Endothelial cell (in vitro differentiated cells): ENCODE results near the gene TRANK1. TPM values are rescaled to one million over a fixed set of nuclear protein-coding genes. Genes with fewer than 3 reads are reported as not detected.
"Not testable (repeated sequence)": the region's sequence is repeated elsewhere in the genome, so short reads cannot be mapped to it uniquely, and the experiment has no call there.

Experiments used
- DNase-seq: peaks from one replicate; pipeline ENCODE4 v3.0.0; 2021; ENCODE audit warnings: low spot score
- H3K27ac Mint-ChIP-seq: one replicate; pipeline ENCODE4 v1.8.0; 2021; ENCODE audit warnings: mixed read lengths, inconsistent platforms; ENCODE audit not compliant: unreplicated experiment
- H3K27me3 Mint-ChIP-seq: one replicate; pipeline ENCODE4 v1.8.0; 2021; ENCODE audit warnings: mild to moderate bottlenecking, moderate library complexity, mixed read lengths, inconsistent platforms; ENCODE audit not compliant: unreplicated experiment
- H3K36me3 Mint-ChIP-seq: one replicate; pipeline ENCODE4 v1.8.0; 2021; ENCODE audit warnings: mild to moderate bottlenecking, low read depth, mixed read lengths, inconsistent platforms; ENCODE audit not compliant: unreplicated experiment
- H3K4me1 Mint-ChIP-seq: one replicate; pipeline ENCODE4 v1.8.0; 2021; ENCODE audit warnings: mild to moderate bottlenecking, mixed read lengths, inconsistent platforms; ENCODE audit not compliant: unreplicated experiment
- H3K4me3 Mint-ChIP-seq: one replicate; pipeline ENCODE4 v1.8.0; 2021; ENCODE audit warnings: mild to moderate bottlenecking, mixed read lengths, inconsistent platforms; ENCODE audit not compliant: unreplicated experiment
- H3K9me3 Mint-ChIP-seq: one replicate; pipeline ENCODE4 v1.8.0; 2021; ENCODE audit warnings: mixed read lengths, inconsistent platforms; ENCODE audit not compliant: unreplicated experiment
- total RNA-seq: library from RNA; stranded (reverse); fragmentation: NEBNext Ultra II Directional; extraction: Animal tissue kit (Norgen Biotek cat#: 25700); gene quantifications from one replicate; pipeline ENCODE4 v1.2.1, GENCODE V29; 2021; ENCODE audit not compliant: unreplicated experiment
- TF ChIP-seq, protein P1 (sequence below): fragments of 200-600 bp; sonication (generic); IDR thresholded peaks from one replicate; pipeline ENCODE4 v1.5.0; 2021; ENCODE audit warnings: antibody characterized with exemption; ENCODE audit not compliant: unreplicated experiment

The TRANK1 gene
- total RNA-seq, 1 donor from 2014 or later = 2.8 TPM

DNA sequence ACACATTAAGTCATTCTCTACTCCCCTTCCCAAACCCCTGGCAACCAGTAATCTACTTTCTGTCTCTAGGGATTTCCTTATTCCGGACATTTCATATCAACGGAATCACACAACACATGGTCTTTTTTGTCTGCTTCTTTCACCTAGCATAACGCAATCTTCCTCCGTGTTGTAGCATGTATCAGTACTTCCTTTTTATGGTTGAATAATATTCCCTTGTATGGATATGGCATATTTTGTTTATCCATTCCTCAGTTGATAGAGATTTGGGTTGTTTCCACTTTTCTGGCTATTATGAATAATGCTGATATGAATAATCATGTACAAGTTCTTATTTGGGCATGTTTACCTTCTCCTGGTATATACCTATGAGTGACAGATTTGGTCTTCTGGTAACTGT, 63.1 kb downstream of the TRANK1 start:
- no peak overlapping the region for H3K27ac Mint-ChIP-seq
- no peaks in the 10 kb centered on the region for H3K36me3 Mint-ChIP-seq
- H3K9me3 Mint-ChIP-seq = no peaks in the 10 kb centered on the region
- no peaks in the 10 kb centered on the region for H3K27me3 Mint-ChIP-seq
- no peaks in the 10 kb centered on the region for H3K4me1 Mint-ChIP-seq
- no peak overlapping the region for H3K4me3 Mint-ChIP-seq
- TF ChIP-seq, protein P1, sequence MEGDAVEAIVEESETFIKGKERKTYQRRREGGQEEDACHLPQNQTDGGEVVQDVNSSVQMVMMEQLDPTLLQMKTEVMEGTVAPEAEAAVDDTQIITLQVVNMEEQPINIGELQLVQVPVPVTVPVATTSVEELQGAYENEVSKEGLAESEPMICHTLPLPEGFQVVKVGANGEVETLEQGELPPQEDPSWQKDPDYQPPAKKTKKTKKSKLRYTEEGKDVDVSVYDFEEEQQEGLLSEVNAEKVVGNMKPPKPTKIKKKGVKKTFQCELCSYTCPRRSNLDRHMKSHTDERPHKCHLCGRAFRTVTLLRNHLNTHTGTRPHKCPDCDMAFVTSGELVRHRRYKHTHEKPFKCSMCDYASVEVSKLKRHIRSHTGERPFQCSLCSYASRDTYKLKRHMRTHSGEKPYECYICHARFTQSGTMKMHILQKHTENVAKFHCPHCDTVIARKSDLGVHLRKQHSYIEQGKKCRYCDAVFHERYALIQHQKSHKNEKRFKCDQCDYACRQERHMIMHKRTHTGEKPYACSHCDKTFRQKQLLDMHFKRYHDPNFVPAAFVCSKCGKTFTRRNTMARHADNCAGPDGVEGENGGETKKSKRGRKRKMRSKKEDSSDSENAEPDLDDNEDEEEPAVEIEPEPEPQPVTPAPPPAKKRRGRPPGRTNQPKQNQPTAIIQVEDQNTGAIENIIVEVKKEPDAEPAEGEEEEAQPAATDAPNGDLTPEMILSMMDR = no peak
- DNase-seq = no peak

DNA sequence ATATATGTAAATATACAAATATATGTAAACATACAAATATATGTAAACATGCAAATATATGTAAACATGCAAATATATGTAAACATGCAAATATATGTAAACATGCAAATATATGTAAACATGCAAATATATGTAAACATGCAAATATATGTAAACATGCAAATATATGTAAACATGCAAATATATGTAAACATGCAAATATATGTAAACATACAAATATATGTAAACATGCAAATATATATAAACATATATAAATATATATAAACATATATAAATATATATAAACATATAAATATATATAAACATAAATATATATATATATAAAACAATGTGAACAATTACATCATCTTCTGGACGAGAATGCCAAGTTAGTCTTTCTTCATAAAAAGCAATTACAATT, 65.0 kb downstream of the TRANK1 start:
- not testable (repeated sequence) for H3K4me3 Mint-ChIP-seq, H3K27ac Mint-ChIP-seq, H3K27me3 Mint-ChIP-seq, H3K36me3 Mint-ChIP-seq, H3K9me3 Mint-ChIP-seq, DNase-seq, H3K4me1 Mint-ChIP-seq

DNA sequence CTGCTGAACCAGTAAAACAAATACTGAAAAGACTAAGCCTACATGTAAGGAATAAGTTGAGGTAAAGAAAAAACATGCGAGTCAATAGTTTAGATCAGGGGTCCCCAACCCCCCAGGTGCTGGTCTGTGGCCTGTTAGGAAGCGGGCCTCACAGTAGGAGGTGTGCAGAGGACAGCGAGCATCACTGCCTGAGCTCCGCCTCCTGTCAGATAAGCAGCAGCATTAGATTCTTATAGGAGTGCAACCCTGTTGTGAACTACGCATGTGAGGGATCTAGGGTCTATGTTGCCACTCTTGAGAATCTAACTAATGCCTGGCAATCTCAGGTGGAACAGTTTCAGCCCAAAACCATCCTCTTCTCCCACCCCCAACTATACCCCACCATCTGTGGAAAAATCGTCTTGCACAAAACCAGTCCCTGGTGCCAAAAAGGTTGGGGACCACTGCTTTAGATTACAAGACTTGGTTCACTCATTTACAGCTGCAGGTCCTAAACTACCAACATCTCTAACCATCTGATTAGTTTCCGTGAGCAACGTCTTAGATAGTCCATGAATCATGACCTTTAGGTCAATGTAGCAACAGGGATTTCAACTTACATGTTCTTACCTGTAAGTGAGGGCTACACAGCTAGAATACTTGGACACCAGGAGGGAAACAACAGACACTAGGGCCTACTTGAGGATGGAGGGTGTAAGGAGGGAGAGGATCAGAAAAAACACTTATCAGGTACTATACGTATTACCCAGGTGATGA, 66.7 kb downstream of the TRANK1 start:
- no peaks in the 10 kb centered on the region for H3K36me3 Mint-ChIP-seq

DNA sequence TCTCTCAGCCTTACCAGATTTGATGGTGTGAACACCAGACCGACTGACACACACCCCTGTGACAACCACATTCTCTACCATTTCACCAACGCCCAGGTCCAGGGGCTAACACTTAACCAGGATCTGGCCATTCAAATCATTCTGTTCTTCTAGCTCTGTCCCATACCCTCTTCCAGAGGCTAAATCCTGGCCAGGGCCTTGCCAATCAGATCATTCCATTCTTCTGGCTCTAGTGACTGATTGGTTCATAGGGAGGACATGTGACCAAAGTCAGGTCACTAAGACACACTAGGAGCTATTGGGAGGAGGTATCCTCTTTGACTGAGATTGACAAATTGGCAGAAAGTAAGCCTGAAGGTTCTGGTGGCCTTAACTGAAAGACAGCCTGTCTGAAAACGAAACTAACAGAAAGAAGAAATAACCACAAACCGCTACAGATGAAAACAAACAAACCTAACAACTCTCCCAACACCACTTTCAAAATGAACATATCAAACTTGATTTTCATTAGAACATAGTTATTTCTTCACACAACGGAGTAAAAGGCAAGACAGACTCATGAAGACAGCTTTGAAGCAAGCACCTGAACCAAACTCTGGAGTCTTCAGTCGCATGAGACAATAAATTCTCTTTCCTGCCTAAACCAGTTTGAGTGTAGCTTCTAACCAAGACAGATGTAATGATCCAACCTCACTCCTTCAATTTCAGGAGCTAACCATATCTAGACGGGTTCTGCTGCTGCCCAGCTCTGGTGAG, 68.5 kb downstream of the TRANK1 start:
- TF ChIP-seq, protein P1 = no peak
- Mint-ChIP-seq H3K9me3 (no peaks in the 10 kb centered on the region), H3K27me3 (no peaks in the 10 kb centered on the region), H3K27ac (no peak overlapping the region), H3K4me1 (no peaks in the 10 kb centered on the region), H3K36me3 (no peaks in the 10 kb centered on the region), H3K4me3 (no peak overlapping the region)
- DNase-seq = no peak

More for the DNA sequence above, 66.7 kb downstream of the TRANK1 start:
- H3K27ac Mint-ChIP-seq = no peak overlapping the region
- H3K4me3 Mint-ChIP-seq = no peak overlapping the region
- DNase-seq = no peak
- TF ChIP-seq, protein P1 = no peak
- H3K4me1 Mint-ChIP-seq = no peaks in the 10 kb centered on the region
- H3K9me3 Mint-ChIP-seq = no peaks in the 10 kb centered on the region
- H3K27me3 Mint-ChIP-seq = no peaks in the 10 kb centered on the region

DNA sequence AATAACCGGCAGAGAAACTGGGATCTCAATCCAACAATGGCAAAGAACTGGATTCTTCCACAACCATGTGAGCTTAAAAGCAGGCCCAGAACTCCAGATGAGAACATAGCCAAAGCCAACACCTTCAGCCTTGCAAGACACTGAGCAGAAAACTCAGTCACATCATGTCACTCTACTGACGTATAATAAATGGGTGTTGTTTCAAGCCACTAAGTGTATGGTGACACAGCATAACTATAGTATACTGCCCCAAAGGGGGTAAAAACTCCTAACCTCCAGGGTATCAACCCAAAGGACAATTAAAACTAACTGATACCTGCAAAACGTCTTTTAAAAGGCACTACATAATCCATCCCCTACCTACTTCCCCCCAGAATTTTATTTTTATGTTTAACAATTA, 69.5 kb downstream of the TRANK1 start:
- TF ChIP-seq, protein P1 = no peak
- no peak overlapping the region for H3K4me3 Mint-ChIP-seq
- H3K9me3 Mint-ChIP-seq = no peaks in the 10 kb centered on the region
- H3K27me3 Mint-ChIP-seq = no peaks in the 10 kb centered on the region
- H3K27ac Mint-ChIP-seq = no peak overlapping the region
- no peak for DNase-seq
- no peaks in the 10 kb centered on the region for H3K36me3 Mint-ChIP-seq
- no peaks in the 10 kb centered on the region for H3K4me1 Mint-ChIP-seq
